HFFc6 (cell line): ENCODE results near the gene HLA-DPB1. TPM values are rescaled to one million over a fixed set of nuclear protein-coding genes. Genes with fewer than 3 reads are reported as not detected.
A peak's percentile ranks its signal among the peaks of the same experiment; 100 is the strongest.

ENCODE experiments used
- DNase-seq: peaks from one replicate; pipeline ENCODE4 v3.0.0-alpha.2; 2018
- H3K27ac Mint-ChIP-seq: 2 replicates; pipeline ENCODE4 v1.8.0; 2020; ENCODE audit warnings: mild to moderate bottlenecking, mixed read lengths
- H3K27me3 Mint-ChIP-seq: 2 replicates; pipeline ENCODE4 v1.8.0; 2021; ENCODE audit warnings: mild to moderate bottlenecking, moderate library complexity, mixed read lengths; ENCODE audit not compliant: insufficient read depth
- H3K36me3 Mint-ChIP-seq: 2 replicates; pipeline ENCODE4 v1.8.0; 2021; ENCODE audit warnings: low read depth, mixed read lengths
- H3K4me1 Mint-ChIP-seq: 2 replicates; pipeline ENCODE4 v1.8.0; 2020; ENCODE audit warnings: low read depth, mixed read lengths
- H3K4me3 Mint-ChIP-seq: 2 replicates; pipeline ENCODE4 v1.8.0; 2020; ENCODE audit warnings: mild to moderate bottlenecking, moderate library complexity, mixed read lengths
- H3K9me3 Mint-ChIP-seq: 2 replicates; pipeline ENCODE4 v1.8.0; 2020; ENCODE audit warnings: mild to moderate bottlenecking, mixed read lengths
- CTCF ChIP-seq: fragments of 200-600 bp; sonication (generic); IDR thresholded peaks from 2 replicates; pipeline ENCODE4 v1.5.0; 2021; ENCODE audit warnings: antibody characterized with exemption, mild to moderate bottlenecking
- total RNA-seq, 6 experiments: library from RNA; stranded (reverse); fragmentation: NEBNext Ultra II Directional; extraction: Animal tissue kit (Norgen Biotek cat#: 25700); gene quantifications; 2 replicates in 1 of 6; 3 replicates in 5 of 6; pipeline ENCODE4 v1.2.3, GENCODE V29; 2021

HLA-DPB1 gene
- total RNA-seq, 6 experiments from 2014 or later = 1.6 to 4.8 (median 1.9) TPM

- no peak for TF ChIP-seq CTCF
- H3K36me3 Mint-ChIP-seq = no peaks in the 10 kb centered on the region
- H3K9me3 Mint-ChIP-seq = no peaks in the 10 kb centered on the region
- peaks cover 8% of the 10 kb centered on the region for H3K4me1 Mint-ChIP-seq
- no peak overlapping the region for H3K27ac Mint-ChIP-seq
- no peak for DNase-seq
- H3K4me3 Mint-ChIP-seq = no peak overlapping the region
- peaks cover 22% of the 10 kb centered on the region for H3K27me3 Mint-ChIP-seq
These were observed 9.8 kb downstream of the HLA-DPB1 start for GRCh38 chr6:33085627-33086026.

- peaks cover 4% of the 10 kb centered on the region; the same call in 1 of the 2 replicates for H3K4me1 Mint-ChIP-seq
- no peak for DNase-seq
- H3K9me3 Mint-ChIP-seq = no peaks in the 10 kb centered on the region
- no peak overlapping the region for H3K27ac Mint-ChIP-seq
- H3K36me3 Mint-ChIP-seq = no peaks in the 10 kb centered on the region
- H3K27me3 Mint-ChIP-seq = peaks cover 19% of the 10 kb centered on the region
- no peak for TF ChIP-seq CTCF
- H3K4me3 Mint-ChIP-seq = no peak overlapping the region
These were observed 12.6 kb downstream of the HLA-DPB1 start for GRCh38 chr6:33088258-33088930.

- TF ChIP-seq CTCF = no peak
- Mint-ChIP-seq H3K9me3 (no peaks in the 10 kb centered on the region), H3K27me3 (peaks cover 16% of the 10 kb centered on the region), H3K4me3 (no peak overlapping the region), H3K36me3 (no peaks in the 10 kb centered on the region), H3K27ac (no peak overlapping the region), H3K4me1 (peaks cover 4% of the 10 kb centered on the region; the same call in 1 of the 2 replicates)
- DNase-seq = no peak
These were observed 13.3 kb downstream of the HLA-DPB1 start for GRCh38 chr6:33088931-33089620.

DNA sequence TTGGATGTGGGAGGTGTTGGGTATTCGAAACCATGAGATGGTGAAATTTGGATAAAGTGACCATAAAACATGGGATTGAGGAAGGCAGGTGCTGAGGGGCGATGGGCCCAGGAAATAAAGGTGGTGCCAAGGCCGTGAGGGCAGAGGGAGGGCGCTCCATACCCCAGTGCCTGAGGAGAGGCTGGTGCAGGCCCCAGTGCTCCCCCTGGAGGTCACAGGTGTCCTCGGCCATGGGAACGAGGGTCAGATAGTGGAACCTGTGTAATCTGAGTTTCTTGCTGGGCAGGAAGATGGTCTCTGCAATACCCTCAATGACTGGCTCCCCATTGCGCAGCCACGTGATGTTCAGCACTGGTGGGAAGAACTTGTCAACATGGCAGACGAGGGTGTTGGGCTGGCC lies 16.2 kb downstream of the HLA-DPB1 start:
- Mint-ChIP-seq H3K27ac (no peak overlapping the region), H3K9me3 (no peaks in the 10 kb centered on the region), H3K27me3 (peaks cover 26% of the 10 kb centered on the region), H3K36me3 (no peaks in the 10 kb centered on the region), H3K4me1 (peaks cover 4% of the 10 kb centered on the region; the same call in 1 of the 2 replicates), H3K4me3 (no peak overlapping the region)
- DNase-seq = no peak
- TF ChIP-seq CTCF = peak; percentile 72

GRCh38 chr6:33092385-33092784 lies 16.6 kb downstream of the HLA-DPB1 start:
- no peaks in the 10 kb centered on the region for H3K36me3 Mint-ChIP-seq
- peaks cover 4% of the 10 kb centered on the region; the same call in 1 of the 2 replicates for H3K4me1 Mint-ChIP-seq
- H3K4me3 Mint-ChIP-seq = no peak overlapping the region
- H3K27ac Mint-ChIP-seq = no peak overlapping the region
- no peak for TF ChIP-seq CTCF
- DNase-seq = no peak
- peaks cover 26% of the 10 kb centered on the region for H3K27me3 Mint-ChIP-seq
- H3K9me3 Mint-ChIP-seq = no peaks in the 10 kb centered on the region; the same call in 1 of the 2 replicates
